GM10266 (cell line): Measurements from ENCODE around the gene LSM3.

Experiments used
- DNase-seq: peaks from one replicate; pipeline ENCODE4 v3.0.0; 2012; ENCODE audit errors: extremely low spot score
- TF ChIP-seq, protein P1 (sequence below): IDR thresholded peaks from 2 replicates; pipeline ENCODE4 v1.5.1; 2012; ENCODE audit warnings: mild to moderate bottlenecking, low read depth; ENCODE audit not compliant: control insufficient read depth, insufficient read depth; ENCODE audit errors: missing control alignments

Gene LSM3

DNA sequence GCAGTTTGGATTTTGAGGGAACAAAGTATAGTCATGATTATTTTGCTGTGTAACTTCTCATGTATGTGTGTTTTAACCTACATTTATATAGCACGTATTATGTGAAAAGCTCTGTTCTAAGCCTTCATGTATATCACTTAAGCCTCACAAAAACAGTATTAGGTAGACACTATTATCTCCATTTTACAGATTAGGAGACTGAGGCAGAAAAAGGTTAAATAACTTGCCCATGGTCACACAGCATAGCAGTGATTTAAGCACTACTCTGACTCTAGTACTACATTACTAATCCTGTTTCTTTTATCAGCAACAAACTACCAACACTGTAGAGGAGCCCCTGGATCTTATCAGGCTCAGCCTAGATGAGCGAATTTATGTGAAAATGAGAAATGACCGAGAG is 2.6 kb downstream of the LSM3 start:
- no peak for DNase-seq
- TF ChIP-seq, protein P1, sequence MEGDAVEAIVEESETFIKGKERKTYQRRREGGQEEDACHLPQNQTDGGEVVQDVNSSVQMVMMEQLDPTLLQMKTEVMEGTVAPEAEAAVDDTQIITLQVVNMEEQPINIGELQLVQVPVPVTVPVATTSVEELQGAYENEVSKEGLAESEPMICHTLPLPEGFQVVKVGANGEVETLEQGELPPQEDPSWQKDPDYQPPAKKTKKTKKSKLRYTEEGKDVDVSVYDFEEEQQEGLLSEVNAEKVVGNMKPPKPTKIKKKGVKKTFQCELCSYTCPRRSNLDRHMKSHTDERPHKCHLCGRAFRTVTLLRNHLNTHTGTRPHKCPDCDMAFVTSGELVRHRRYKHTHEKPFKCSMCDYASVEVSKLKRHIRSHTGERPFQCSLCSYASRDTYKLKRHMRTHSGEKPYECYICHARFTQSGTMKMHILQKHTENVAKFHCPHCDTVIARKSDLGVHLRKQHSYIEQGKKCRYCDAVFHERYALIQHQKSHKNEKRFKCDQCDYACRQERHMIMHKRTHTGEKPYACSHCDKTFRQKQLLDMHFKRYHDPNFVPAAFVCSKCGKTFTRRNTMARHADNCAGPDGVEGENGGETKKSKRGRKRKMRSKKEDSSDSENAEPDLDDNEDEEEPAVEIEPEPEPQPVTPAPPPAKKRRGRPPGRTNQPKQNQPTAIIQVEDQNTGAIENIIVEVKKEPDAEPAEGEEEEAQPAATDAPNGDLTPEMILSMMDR, result no peak

DNA sequence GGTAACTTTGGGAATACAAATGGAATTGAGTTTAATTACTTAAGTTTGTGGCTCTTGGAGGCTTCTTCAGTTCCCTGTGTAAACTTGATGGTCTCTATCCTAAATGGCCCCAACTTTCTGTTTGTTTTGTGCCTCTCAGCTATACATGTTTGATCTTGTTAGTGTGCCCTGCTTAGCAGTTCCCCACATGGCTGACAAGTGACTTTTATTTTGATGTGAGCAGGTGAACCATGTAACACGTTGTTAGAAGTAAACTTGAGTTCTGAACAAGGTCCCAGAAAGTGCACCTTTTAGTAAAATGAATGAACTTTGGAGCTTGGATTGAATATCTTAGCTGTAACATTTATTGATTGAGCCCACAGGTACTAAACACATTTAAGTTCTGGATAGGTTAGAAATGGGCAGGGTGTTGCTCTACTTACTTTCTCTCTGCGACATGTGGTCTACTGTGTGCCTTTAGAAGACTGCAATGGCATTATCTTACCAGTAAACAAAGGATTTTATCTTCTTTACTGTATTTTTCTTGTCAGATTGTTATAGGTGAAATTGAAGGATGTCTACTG is 4.5 kb downstream of the LSM3 start:
- TF ChIP-seq, protein P1, result no peak
- no peak for DNase-seq

GRCh38 chr3:14186854-14187458 is 8.3 kb downstream of the LSM3 start:
- TF ChIP-seq, protein P1, result no peak

GRCh38 chr3:14188041-14188754 is 9.6 kb downstream of the LSM3 start:
- TF ChIP-seq, protein P1, result no peak
- DNase-seq, result no peak

More at GRCh38 chr3:14186854-14187458, 8.3 kb downstream of the LSM3 start:
- no peak for DNase-seq

GRCh38 chr3:14194865-14195264 is 16.2 kb downstream of the LSM3 start:
- DNase-seq, result no peak
- TF ChIP-seq, protein P1, result no peak

DNA sequence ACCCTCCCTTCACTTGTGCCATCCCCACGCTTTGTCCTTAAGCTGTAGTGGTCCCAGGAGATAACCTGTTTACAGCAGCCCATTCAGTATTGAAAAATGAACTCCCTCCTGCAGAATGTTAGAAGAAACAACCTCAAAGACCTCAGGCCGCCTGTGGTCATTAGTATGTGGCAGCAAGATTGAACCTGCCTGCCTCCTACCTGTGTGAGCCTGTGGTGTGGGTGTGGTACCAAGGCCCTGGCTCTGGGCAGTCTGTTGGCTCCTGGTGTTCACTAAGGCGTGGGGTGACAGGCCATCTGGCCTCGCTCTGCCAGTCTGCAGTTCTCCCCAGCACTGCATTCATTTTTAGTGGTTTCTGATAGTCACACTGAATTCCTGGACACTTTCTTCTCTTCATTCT is 21.0 kb downstream of the LSM3 start:
- TF ChIP-seq, protein P1, result no peak
- no peak for DNase-seq

DNA sequence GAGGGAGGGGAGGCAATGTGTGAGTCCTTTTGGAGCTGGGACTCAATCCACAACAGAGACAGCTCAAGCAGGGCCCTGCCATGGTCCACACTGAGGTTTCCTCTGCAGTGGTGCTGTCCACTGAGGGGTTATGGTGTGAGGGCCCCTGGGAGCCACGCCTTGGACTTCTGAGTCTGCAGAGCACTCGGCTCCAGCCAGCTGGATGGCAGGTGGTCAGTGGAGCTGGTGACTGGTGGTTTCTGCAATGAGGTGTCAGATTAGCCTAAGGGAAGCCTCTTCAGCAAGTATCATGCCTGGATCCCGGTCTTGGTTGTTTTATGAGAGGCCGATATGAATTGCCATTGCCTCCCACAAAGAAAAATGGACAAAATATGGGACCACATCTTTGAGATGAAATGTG is 21.7 kb downstream of the LSM3 start:
- TF ChIP-seq, protein P1, result no peak
- DNase-seq, result no peak
